ENCODE results near the gene API5.

Gene API5

DNA sequence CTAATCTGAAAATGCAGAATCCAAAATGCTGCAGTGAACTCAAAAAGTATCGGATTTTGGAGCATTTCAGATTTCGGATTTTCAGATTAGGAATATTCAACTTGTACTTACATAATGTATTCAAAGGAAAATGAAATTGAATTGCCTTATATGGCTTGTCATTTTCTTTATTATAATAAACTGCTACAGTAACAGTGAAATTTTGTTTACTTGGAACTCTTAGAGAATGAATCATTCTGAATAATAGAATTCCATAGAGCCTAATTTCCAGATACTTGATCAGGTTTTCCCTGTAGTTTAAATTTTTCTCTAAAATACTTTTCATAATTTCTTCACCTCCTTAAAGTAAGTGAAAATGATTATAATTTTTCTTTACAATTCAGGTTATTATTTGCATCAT lies 64.3 kb downstream of the API5 start:
- no peak for TF ChIP-seq JUND (IDR thresholded peaks at IDR 0.05; ENCODE audit: low read depth)
- no peak for DNase-seq (ENCODE audit: low read depth in 1 of 2, low spot score in 1 of 2)
- in situ Hi-C loops (cut with HindIII; ENCODE audit: low pct_unique_long_range_greater_than_20kb, low sequenced_read_pairs): no loop called here

DNA sequence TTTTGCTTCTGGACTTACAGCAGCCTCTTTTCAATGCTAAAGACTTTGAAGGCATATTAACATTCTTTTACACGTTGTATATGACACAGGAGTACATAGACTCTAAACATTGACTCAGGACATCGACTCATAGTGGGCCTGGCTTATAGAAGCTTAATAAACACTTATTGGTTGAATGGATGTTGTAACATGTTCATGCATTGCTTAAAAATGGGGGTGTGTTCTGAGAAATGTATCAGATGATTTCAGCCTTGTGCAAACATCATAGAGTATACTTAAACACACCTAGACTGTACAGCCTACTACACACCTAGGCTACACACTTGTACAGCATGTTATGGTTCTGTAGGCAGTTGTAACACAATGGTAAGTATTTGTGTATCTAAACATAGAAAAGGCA lies 64.8 kb downstream of the API5 start:
- peak in 1 of 2 experiments; percentile 44 for DNase-seq (ENCODE audit: low read depth in 1 of 2, low spot score in 1 of 2)
- in situ Hi-C loops (cut with HindIII; ENCODE audit: low pct_unique_long_range_greater_than_20kb, low sequenced_read_pairs): no loop called here
- no peak for TF ChIP-seq JUND (IDR thresholded peaks at IDR 0.05; ENCODE audit: low read depth)

DNA sequence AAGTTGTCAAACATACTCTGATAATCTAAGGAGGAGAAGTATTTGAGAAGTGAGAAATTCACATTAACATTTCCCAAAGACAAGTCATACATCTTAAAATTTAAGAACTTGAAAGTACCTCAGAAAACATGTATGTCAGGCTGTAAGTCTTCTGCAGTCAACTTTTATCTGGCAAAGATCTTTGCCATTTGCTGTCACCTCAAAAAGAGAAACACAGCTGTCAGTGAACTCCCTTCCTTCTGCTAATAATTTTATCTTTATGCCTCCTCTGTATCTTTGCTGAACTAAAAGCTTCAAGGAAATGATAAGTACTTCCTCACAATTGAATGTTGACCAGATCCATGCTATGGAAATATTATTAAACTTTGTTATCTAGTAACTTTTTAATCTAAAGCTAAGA lies 65.6 kb downstream of the API5 start:
- no peak for DNase-seq (ENCODE audit: low read depth in 1 of 2, low spot score in 1 of 2)
- in situ Hi-C loops (cut with HindIII; ENCODE audit: low pct_unique_long_range_greater_than_20kb, low sequenced_read_pairs): no loop called here
- no peak for TF ChIP-seq JUND (IDR thresholded peaks at IDR 0.05; ENCODE audit: low read depth)

DNA sequence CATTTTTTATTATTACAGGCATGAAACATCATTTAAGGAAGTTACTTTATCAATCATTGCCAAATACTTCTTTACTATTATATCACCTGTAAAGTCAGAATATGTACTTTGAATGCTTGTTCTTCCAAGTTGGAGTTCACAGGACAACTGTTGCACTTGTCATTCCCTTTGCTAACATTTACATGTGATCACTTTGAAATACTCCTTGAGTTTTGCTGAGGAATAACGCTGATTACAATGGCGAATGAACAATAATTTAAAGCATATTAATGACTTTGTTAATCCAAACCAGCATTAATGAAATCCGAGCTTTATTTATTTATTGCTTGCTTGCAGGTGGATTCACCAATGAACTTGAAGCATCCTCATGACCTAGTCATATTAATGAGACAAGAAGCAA lies 67.1 kb downstream of the API5 start:
- no peak for TF ChIP-seq JUND (IDR thresholded peaks at IDR 0.05; ENCODE audit: low read depth)
- DNase-seq (ENCODE audit: low read depth in 1 of 2, low spot score in 1 of 2): no peak
- in situ Hi-C loops (cut with HindIII; ENCODE audit: low pct_unique_long_range_greater_than_20kb, low sequenced_read_pairs): no loop called here

DNA sequence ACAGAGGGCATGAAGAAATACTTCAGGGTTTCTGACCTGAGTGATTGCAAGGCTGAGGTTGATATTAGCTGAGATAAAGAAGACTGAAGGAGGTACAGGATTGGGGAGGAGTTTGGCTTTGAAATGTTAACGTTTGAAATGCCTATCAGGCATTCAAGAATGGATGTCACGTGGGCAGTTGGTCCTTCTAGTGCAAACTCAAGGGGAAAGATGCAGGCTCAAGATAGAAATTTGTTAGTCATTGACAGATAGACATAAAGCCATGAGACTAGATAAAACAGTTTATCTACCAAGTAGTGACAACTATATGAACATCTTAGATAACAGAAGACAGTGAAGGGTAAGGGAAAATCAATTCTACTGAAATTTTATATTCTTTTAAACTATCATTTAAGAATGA lies 70.0 kb downstream of the API5 start:
- DNase-seq (ENCODE audit: low read depth in 1 of 2, low spot score in 1 of 2): no peak
- in situ Hi-C loops (cut with HindIII; ENCODE audit: low pct_unique_long_range_greater_than_20kb, low sequenced_read_pairs): no loop called here
- no peak for TF ChIP-seq JUND (IDR thresholded peaks at IDR 0.05; ENCODE audit: low read depth)

DNA sequence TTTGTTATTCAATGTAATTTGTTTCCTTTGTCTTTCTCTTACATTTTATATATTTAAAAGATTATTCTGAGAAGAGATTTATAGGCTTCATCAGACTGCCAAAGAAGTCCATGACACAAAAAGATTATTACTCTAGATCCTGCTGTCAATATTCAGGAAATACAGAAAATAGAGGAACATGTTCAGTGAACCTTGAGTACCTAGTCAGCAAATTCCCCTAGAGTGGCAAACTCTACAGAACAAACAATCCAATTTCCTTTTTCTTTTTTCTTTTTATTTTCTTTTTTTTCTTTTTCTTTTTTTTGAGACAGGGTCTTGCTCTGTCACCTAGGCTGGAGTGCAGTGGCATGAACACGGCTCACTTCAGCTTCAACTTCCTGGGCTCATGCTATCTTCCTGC lies 70.8 kb downstream of the API5 start:
- in situ Hi-C loops (cut with HindIII; ENCODE audit: low pct_unique_long_range_greater_than_20kb, low sequenced_read_pairs): no loop called here
- TF ChIP-seq JUND (IDR thresholded peaks at IDR 0.05; ENCODE audit: low read depth): no peak
- DNase-seq (ENCODE audit: low read depth in 1 of 2, low spot score in 1 of 2): no peak

DNA sequence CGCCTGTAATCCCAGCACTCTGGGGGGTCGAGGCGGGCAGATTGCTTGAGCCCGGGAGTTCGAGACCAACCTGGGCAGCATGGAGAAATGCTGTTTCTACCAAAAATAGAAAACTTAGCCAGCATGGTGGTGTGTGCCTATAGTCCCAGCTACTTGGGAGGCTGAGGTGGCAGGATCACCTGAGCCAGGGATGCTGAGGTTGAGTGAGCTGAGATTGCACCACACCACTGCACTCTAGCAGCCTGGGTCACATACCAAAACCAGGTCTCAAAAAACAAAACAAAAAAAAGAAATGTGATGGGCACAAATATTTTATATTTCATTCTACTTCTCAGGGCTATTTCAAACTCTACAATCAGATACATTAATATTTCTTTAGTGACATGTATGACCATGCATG lies 72.6 kb downstream of the API5 start:
- TF ChIP-seq JUND (IDR thresholded peaks at IDR 0.05; ENCODE audit: low read depth): no peak
- in situ Hi-C loops (cut with HindIII; ENCODE audit: low pct_unique_long_range_greater_than_20kb, low sequenced_read_pairs): no loop called here
- no peak for DNase-seq (ENCODE audit: low read depth in 1 of 2, low spot score in 1 of 2)

DNA sequence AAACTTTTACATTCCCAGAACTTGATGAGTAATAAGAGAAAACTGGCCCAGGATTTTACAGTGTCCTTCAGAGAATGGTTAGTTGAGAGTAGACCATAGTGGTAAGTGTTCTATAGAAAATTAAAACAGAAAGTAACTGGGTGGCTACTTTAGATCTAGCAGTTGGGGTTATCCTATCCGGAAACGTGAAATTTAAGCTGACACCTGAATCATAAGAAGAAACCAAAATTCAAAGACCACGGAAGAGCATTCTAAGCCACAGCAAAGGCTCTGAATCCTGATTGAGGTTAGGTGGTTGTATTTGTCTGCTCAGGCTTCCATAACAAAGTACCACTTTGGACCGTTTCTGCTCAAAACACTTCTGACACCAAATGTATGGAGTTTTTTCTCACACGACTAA lies 80.9 kb downstream of the API5 start:
- no peak for DNase-seq (ENCODE audit: low read depth in 1 of 2, low spot score in 1 of 2)
- in situ Hi-C loops (cut with HindIII; ENCODE audit: low pct_unique_long_range_greater_than_20kb, low sequenced_read_pairs): no loop called here
- no peak for TF ChIP-seq JUND (IDR thresholded peaks at IDR 0.05; ENCODE audit: low read depth)

DNA sequence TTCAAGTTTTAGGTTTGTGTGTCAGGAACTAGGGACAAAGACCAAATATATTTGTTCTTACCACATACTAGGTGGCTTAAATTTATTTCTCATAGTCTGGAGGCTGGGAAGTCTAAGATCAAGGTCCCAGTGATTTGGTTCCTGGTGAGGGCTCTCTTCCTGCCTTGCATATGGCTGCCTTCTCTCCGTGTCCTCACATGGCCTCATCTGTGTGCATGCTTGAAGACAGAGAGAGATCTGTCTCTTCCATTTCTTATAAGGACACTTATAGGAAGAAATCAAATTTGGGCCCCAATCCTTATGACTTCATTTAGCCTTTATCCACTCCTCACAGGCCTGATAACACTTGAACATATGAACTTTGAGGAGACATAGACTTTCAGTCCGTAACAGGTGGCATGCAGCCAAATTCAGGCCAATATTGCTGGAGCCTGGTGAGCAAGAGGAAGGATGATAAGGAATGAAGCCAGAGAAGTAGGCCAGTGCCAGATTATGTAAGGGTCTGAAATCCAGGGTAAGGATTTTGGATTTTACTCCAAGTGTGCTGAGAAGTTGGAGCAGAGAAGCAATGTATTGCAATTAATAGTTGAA lies 82.1 kb downstream of the API5 start:
- DNase-seq (ENCODE audit: low read depth in 1 of 2, low spot score in 1 of 2): no peak
- no peak for TF ChIP-seq JUND (IDR thresholded peaks at IDR 0.05; ENCODE audit: low read depth)
- in situ Hi-C loops (cut with HindIII; ENCODE audit: low pct_unique_long_range_greater_than_20kb, low sequenced_read_pairs): no loop called here

All from T47D (cell line).